Esophagus muscularis mucosa (tissue), 3 donors: Measurements from ENCODE around the gene CRABP2.

Source experiments
- POLR2A ChIP-seq: fragments of 450-650 bp; IDR thresholded peaks from one replicate; pipeline ENCODE4 v1.6.1; 2017; ENCODE audit warnings: antibody characterized with exemption, moderate library complexity, mild to moderate bottlenecking, low read depth
- POLR2AphosphoS5 ChIP-seq, 2 donors: sonication (generic); formaldehyde crosslinking; IDR thresholded peaks; one replicate each; pipeline ENCODE4 v1.6.1; 2017; ENCODE audit warnings: antibody characterized with exemption in 2 of 2
- TF ChIP-seq, protein P1 (sequence below), 3 experiments: fragments of 200-600 bp in 2 of 3; fragments of 450-650 bp in 1 of 3; sonication (generic) in 2 of 3; IDR thresholded peaks; one replicate each; pipeline ENCODE4 v1.5.1; 2017 to 2019; ENCODE audit warnings: antibody characterized with exemption in 3 of 3, mild to moderate bottlenecking in 2 of 3, moderate library complexity in 1 of 3

DNA sequence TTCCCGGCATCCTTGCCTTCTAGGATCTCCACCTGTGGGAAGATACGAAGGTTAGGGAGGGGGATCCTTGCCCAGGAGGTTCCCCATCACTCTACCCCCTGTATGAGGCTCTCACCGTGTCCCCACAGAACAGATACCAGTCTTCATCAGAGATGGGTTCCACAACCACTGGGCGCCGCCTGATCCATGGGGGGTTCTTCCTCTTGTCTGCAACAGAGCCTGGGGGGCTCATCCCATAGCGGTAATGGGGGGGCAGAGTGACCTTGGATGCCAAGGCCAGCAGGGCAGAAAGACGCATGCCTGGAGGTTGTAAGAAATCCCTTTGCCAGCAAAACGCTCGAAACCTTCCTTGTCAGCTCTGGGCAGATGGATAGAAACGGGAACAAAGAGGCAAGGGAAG, 33.0 kb upstream of the CRABP2 start:
- TF ChIP-seq POLR2A (no peak), POLR2AphosphoS5 (IDR thresholded peaks at IDR 0.05) (no peak)
- TF ChIP-seq, protein P1, sequence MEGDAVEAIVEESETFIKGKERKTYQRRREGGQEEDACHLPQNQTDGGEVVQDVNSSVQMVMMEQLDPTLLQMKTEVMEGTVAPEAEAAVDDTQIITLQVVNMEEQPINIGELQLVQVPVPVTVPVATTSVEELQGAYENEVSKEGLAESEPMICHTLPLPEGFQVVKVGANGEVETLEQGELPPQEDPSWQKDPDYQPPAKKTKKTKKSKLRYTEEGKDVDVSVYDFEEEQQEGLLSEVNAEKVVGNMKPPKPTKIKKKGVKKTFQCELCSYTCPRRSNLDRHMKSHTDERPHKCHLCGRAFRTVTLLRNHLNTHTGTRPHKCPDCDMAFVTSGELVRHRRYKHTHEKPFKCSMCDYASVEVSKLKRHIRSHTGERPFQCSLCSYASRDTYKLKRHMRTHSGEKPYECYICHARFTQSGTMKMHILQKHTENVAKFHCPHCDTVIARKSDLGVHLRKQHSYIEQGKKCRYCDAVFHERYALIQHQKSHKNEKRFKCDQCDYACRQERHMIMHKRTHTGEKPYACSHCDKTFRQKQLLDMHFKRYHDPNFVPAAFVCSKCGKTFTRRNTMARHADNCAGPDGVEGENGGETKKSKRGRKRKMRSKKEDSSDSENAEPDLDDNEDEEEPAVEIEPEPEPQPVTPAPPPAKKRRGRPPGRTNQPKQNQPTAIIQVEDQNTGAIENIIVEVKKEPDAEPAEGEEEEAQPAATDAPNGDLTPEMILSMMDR (IDR thresholded peaks at IDR 0.05): no peak
